ENCODE results near the gene AKAP8. TPM values are rescaled to one million over a fixed set of nuclear protein-coding genes. Genes with fewer than 3 reads are reported as not detected.

AKAP8 gene
- total RNA-seq, 4 donors from 2014 or later: 20.1 to 32.9 (median 29.1) TPM

DNA sequence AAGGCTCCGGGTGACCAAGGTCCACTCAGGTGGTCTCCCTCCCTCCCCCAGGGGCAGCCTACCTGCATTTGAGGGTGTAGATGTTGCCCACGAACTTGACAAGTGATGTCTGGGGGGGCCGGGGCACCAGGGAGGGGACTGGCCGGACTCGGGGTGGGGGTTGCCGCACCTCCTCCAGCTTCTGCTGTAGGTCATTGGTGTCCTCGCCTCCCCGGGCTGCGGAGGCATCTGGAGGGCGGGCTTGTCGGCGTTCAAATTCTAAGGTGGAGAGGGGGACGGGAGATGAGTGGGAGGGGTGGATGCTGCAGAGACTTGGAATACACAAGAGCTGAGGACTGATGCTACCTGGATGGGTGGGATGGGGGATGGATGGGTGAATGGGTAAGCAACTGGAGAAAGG is 44.5 kb upstream of the AKAP8 start:
- TF ChIP-seq CTCF (IDR thresholded peaks at IDR 0.05; ENCODE audit: low read depth): no peak

- no peak for TF ChIP-seq CTCF (IDR thresholded peaks at IDR 0.05; ENCODE audit: low read depth)
These were observed 43.5 kb upstream of the AKAP8 start for GRCh38 chr19:15423130-15423529.

GRCh38 chr19:15422296-15423075 is 42.9 kb upstream of the AKAP8 start:
- no peak for TF ChIP-seq CTCF (IDR thresholded peaks at IDR 0.05; ENCODE audit: low read depth)

- no peak for TF ChIP-seq CTCF (IDR thresholded peaks at IDR 0.05; ENCODE audit: low read depth)
These were observed 42.2 kb upstream of the AKAP8 start for GRCh38 chr19:15421721-15422260.

GRCh38 chr19:15421136-15421695 is 41.6 kb upstream of the AKAP8 start:
- no peak for TF ChIP-seq CTCF (IDR thresholded peaks at IDR 0.05; ENCODE audit: low read depth)

DNA sequence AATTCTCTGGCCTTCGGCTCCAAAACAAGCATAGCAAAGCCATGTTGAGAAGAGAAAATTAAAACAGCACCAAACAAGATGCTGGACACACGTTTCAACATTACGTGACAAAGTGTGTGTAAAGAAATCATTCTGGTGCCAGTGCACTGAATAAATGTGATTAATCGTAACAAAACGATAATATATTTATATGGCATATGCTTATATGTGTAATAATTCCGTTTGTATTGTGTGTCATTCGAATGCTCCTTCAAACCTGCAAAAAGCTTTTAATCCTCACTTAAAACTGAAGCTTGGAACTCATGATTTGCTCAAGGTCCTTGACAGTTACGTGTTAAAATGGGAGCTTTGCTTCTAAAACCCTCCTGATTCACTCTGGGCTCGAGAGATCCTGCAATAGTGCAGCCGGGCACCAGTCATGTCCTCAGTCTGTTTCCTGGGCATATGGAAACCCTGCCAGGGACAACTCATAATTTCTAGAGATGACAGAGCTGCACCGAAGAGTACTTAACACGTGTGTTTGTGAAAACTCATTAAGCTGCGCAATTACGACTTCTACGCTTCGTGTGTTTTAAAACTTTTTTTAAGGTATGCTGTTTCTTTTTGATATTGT is 39.9 kb upstream of the AKAP8 start:
- no peak for TF ChIP-seq CTCF (IDR thresholded peaks at IDR 0.05; ENCODE audit: low read depth)
